ENCODE data around the gene CSAG2.
"Not testable (repeated sequence)": the region's sequence is repeated elsewhere in the genome, so short reads cannot be mapped to it uniquely, and the experiment has no call there.

CSAG2 gene

DNA sequence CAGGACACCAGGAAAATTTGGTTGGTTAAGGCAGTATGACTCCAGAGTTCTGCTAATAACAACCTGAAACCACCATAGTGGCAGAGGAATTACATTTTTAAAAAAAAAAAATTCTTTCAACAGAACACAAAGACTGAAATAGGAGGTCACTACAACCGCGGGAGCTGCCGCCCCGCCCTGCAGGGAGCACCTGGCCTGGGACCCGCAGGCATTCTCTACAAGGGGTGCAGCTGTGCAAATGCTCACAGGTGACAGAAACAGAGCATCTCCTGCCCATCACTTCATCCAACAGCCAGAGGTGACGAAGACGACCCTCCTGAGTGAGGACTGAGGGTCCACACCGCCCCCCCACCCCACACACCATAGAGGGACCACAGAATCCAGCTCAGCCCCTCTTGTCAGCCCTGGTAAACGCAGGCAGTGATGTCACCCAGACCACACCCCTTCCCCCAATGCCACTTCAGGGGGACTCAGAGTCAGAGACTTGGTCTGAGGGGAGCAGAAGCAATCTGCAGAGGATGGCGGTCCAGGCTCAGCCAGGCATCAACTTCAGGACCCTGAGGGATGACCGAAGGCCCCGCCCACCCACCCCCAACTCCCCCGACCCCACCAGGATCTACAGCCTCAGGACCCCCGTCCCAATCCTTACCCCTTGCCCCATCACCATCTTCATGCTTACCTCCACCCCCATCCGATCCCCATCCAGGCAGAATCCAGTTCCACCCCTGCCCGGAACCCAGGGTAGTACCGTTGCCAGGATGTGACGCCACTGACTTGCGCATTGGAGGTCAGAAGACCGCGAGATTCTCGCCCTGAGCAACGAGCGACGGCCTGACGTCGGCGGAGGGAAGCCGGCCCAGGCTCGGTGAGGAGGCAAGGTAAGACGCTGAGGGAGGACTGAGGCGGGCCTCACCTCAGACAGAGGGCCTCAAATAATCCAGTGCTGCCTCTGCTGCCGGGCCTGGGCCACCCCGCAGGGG lies 10.8 kb downstream of the CSAG2 start, which contains the start of gene MAGEA3:
TSS of gene MAGEA3 (plus strand) at position 843 of the 980 bp plus-strand sequence. CDS start 2,039 bp downstream, outside the sequence.
- not testable (repeated sequence) for H2AFZ ChIP-seq (ENCODE audit: low read length); H3K4me2 ChIP-seq (ENCODE audit: low read depth, low read length); H3K79me2 ChIP-seq (ENCODE audit: low read length); H3K27me3 ChIP-seq (replicated peaks; ENCODE audit: insufficient read depth, low read length); H3K9ac ChIP-seq (ENCODE audit: low read length); H4K20me1 ChIP-seq (ENCODE audit: insufficient read depth, low read length); H3K36me3 ChIP-seq (replicated peaks; ENCODE audit: insufficient read depth, low read length); H3K9me3 ChIP-seq (replicated peaks; ENCODE audit: insufficient read depth, low read length); H3F3A ChIP-seq (ENCODE audit: insufficient read depth, low read length); H3K27ac ChIP-seq (ENCODE audit: low read length); H3K4me1 ChIP-seq (ENCODE audit: low read length); DNase-seq; H3K9me2 ChIP-seq (replicated peaks; ENCODE audit: insufficient read depth, low read length); H3K4me3 ChIP-seq (ENCODE audit: low read length)

DNA sequence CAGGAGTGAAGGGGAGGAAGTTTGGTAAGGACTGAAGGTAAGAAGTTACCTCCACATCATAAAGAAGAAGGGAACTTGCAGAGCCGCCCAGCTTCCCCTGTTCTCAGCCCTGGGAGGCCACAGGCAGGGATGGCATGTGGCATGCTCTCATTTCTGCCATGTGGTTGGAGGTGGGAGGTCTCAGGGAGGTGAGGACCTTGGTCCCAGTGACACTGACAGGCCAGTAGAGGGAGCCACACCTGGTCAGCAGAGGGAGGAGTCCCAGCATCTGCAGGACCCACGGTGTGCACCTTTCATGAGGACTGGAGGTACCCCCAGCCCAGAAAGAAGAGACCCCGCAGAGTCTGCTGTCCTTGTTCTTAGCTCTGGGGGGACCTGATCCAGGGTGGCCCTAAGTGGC lies 28.1 kb downstream of the CSAG2 start:
- H3K9me2 ChIP-seq (replicated peaks; ENCODE audit: insufficient read depth, low read length); H2AFZ ChIP-seq (ENCODE audit: low read length); H3K36me3 ChIP-seq (replicated peaks; ENCODE audit: insufficient read depth, low read length); H3K79me2 ChIP-seq (ENCODE audit: low read length); H4K20me1 ChIP-seq (ENCODE audit: insufficient read depth, low read length); H3K27me3 ChIP-seq (replicated peaks; ENCODE audit: insufficient read depth, low read length); H3K4me3 ChIP-seq (ENCODE audit: low read length); H3K9me3 ChIP-seq (replicated peaks; ENCODE audit: insufficient read depth, low read length); H3K4me1 ChIP-seq (ENCODE audit: low read length); H3K27ac ChIP-seq (ENCODE audit: low read length); H3K9ac ChIP-seq (ENCODE audit: low read length); H3K4me2 ChIP-seq (ENCODE audit: low read depth, low read length); H3F3A ChIP-seq (ENCODE audit: insufficient read depth, low read length); DNase-seq: not testable (repeated sequence)

DNA sequence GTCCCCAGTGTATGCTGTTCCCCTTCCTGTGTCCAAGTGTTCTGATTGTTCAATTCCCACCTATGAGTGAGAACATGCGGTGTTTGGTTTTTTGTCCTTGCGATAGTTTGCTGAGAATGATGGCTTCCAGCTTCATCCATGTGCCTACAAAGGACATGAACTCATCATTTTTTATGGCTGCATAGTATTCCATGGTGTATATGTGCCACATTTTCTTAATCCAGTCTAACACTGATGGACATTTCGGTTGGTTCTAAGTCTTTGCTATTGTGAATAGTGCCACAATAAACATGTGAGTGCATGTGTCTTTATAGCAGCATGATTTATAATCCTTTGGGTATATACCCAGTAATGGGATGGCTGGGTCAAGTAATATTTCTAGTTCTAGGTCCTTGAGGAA lies 34.4 kb downstream of the CSAG2 start:
- H3K27me3 ChIP-seq (replicated peaks; ENCODE audit: insufficient read depth, low read length); H3K36me3 ChIP-seq (replicated peaks; ENCODE audit: insufficient read depth, low read length); H3K4me1 ChIP-seq (ENCODE audit: low read length); H3K9me2 ChIP-seq (replicated peaks; ENCODE audit: insufficient read depth, low read length); H3K9me3 ChIP-seq (replicated peaks; ENCODE audit: insufficient read depth, low read length); H3K4me2 ChIP-seq (ENCODE audit: low read depth, low read length); H3F3A ChIP-seq (ENCODE audit: insufficient read depth, low read length); H3K4me3 ChIP-seq (ENCODE audit: low read length); H3K79me2 ChIP-seq (ENCODE audit: low read length); H3K27ac ChIP-seq (ENCODE audit: low read length); H4K20me1 ChIP-seq (ENCODE audit: insufficient read depth, low read length); DNase-seq; H2AFZ ChIP-seq (ENCODE audit: low read length); H3K9ac ChIP-seq (ENCODE audit: low read length): not testable (repeated sequence)

- H3K36me3 ChIP-seq (replicated peaks; ENCODE audit: insufficient read depth, low read length) = no peaks in the 10 kb centered on the region
- TF ChIP-seq, protein P1, sequence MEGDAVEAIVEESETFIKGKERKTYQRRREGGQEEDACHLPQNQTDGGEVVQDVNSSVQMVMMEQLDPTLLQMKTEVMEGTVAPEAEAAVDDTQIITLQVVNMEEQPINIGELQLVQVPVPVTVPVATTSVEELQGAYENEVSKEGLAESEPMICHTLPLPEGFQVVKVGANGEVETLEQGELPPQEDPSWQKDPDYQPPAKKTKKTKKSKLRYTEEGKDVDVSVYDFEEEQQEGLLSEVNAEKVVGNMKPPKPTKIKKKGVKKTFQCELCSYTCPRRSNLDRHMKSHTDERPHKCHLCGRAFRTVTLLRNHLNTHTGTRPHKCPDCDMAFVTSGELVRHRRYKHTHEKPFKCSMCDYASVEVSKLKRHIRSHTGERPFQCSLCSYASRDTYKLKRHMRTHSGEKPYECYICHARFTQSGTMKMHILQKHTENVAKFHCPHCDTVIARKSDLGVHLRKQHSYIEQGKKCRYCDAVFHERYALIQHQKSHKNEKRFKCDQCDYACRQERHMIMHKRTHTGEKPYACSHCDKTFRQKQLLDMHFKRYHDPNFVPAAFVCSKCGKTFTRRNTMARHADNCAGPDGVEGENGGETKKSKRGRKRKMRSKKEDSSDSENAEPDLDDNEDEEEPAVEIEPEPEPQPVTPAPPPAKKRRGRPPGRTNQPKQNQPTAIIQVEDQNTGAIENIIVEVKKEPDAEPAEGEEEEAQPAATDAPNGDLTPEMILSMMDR (IDR thresholded peaks at IDR 0.05; ENCODE audit: low read length) = no peak
- TF ChIP-seq EZH2 (optimal IDR thresholded peaks at IDR 0.05; ENCODE audit: low read depth, low read length) (no peak), EZH2phosphoT487 (IDR thresholded peaks at IDR 0.05; ENCODE audit: low read length) (no peak)
- no peak overlapping the region for H3K9ac ChIP-seq (ENCODE audit: low read length)
- no peak overlapping the region for H3K27ac ChIP-seq (ENCODE audit: low read length)
- H3K4me3 ChIP-seq (ENCODE audit: low read length) = no peak overlapping the region
- no peaks in the 10 kb centered on the region for H3K4me1 ChIP-seq (ENCODE audit: low read length)
- no peaks in the 10 kb centered on the region for H3K27me3 ChIP-seq (replicated peaks; ENCODE audit: insufficient read depth, low read length)
- H4K20me1 ChIP-seq (ENCODE audit: insufficient read depth, low read length) = no peaks in the 10 kb centered on the region
- no peak overlapping the region for H3K4me2 ChIP-seq (ENCODE audit: low read depth, low read length)
- no peaks in the 10 kb centered on the region for H3K79me2 ChIP-seq (ENCODE audit: low read length)
- H3K9me3 ChIP-seq (replicated peaks; ENCODE audit: insufficient read depth, low read length) = no peaks in the 10 kb centered on the region
- no peak for DNase-seq
- no peaks in the 10 kb centered on the region for H3K9me2 ChIP-seq (replicated peaks; ENCODE audit: insufficient read depth, low read length)
- H3F3A ChIP-seq (ENCODE audit: insufficient read depth, low read length) = no peaks in the 10 kb centered on the region
- H2AFZ ChIP-seq (ENCODE audit: low read length) = no peak overlapping the region
Observed at GRCh38 chrX:152674135-152674534, 34.9 kb downstream of the CSAG2 start.
